Left lung (tissue), 10 donors: ENCODE data around the gene AFG1L. TPM values are rescaled to one million over a fixed set of nuclear protein-coding genes. Genes with fewer than 3 reads are reported as not detected.
"Not testable (repeated sequence)": the region's sequence is repeated elsewhere in the genome, so short reads cannot be mapped to it uniquely, and the experiment has no call there.

Experiments used
- ATAC-seq: fragments of 200-7000 bp; cut with Tn5 transposase; one replicate; pipeline ENCODE4 v1.9.1; 2020; ENCODE audit warnings: moderate library complexity
- DNase-seq, 4 donors: peaks; one replicate each; pipeline ENCODE4 v3.0.0-alpha.2; 2013 to 2020
- H3K27ac ChIP-seq, 2 donors: fragments of 200-600 bp; sonication (generic) in 1 of 2; one replicate each; pipeline versions ENCODE4 v1.5.0 to v1.8.0; 2020 to 2021
- H3K27me3 ChIP-seq, 2 donors: fragments of 200-600 bp; sonication (generic) in 1 of 2; one replicate each; pipeline versions ENCODE4 v1.5.0 to v1.8.0; 2020 to 2021
- H3K36me3 ChIP-seq, 2 donors: fragments of 200-600 bp; sonication (generic) in 1 of 2; one replicate each; pipeline versions ENCODE4 v1.5.0 to v1.8.0; 2020 to 2021
- H3K4me1 ChIP-seq, 2 donors: fragments of 200-600 bp; one replicate each; pipeline ENCODE4 v1.8.0; 2021
- H3K4me3 ChIP-seq, 2 donors: fragments of 200-600 bp; sonication (generic) in 1 of 2; one replicate each; pipeline versions ENCODE4 v1.5.0 to v1.8.0; 2020 to 2021; ENCODE audit warnings: mild to moderate bottlenecking in 1 of 2
- H3K9me3 ChIP-seq, 2 donors: fragments of 200-600 bp; sonication (generic) in 1 of 2; one replicate each; pipeline versions ENCODE4 v1.5.0 to v1.8.0; 2020 to 2021
- intact Hi-C, 2 donors: fragments of 100-400 bp; cut with DNase I; formaldehyde crosslinking; loops; one replicate each; pipeline versions ENCODE4 v1.11.2 to v1.14.2; 2022
- polyA plus RNA-seq, 6 donors: library from polyadenylated mRNA; unstranded; fragments of 120-200 nt; gene quantifications; one replicate each; pipeline ENCODE4 v1.2.1, GENCODE V29; 2013; ENCODE audit not compliant: insufficient read length in 6 of 6
- total RNA-seq, 2 donors: library from RNA; stranded (reverse); fragmentation: NEBNext Ultra II Directional; extraction: Animal tissue kit (Norgen Biotek cat#: 25700); gene quantifications; one replicate each; pipeline ENCODE4 v1.2.1, GENCODE V29; 2021
- TF ChIP-seq, protein P1 (sequence below), 2 donors: fragments of 200-600 bp; sonication (generic) in 1 of 2; IDR thresholded peaks; one replicate each; pipeline versions ENCODE4 v1.5.0 to v1.8.0; 2021; ENCODE audit warnings: antibody characterized with exemption in 2 of 2
- donor health status: DM: no; HTN: yes; CAD: no.
- donor health status: DM: no; HTN: no; CAD: no.

Gene AFG1L
- total and polyA plus RNA-seq, 8 donors, result 5.8 to 10.2 (median 7.7) TPM

DNA sequence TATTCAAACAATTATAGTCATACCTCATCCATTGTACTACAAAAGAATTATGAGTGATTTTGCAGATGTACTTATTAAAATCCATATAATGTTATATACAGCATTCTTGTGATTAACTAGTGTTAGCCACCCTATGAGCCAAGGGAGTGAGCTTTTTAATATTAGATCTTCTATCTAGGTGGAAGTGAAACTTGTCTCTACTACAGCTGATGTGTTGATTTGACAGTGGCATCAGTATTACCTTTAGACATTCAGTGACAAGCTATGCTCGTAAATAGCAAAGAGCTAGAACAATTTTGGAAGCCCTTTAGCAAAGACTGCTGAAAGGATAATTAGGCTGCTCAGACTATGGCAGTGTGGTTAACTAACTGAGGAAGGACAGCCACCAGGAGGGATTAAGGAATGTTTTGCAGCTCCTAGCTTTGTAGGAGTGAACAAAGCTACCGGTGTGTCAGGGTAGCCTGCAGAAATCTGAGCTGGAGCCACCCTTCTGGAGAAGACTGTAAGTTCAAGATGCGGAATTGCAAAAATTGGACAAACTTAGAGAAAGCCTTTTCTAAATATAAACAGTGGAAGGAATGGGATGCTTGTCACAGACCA, 73.7 kb downstream of the AFG1L start:
- intact Hi-C loops, result no loop called here
- H3K4me1 ChIP-seq, result peaks cover 0 to 4% of the 10 kb centered on the region in 2 donors
- no peaks in the 10 kb centered on the region for H3K27me3 ChIP-seq
- ATAC-seq (no peak), DNase-seq (no peak)
- TF ChIP-seq, protein P1, sequence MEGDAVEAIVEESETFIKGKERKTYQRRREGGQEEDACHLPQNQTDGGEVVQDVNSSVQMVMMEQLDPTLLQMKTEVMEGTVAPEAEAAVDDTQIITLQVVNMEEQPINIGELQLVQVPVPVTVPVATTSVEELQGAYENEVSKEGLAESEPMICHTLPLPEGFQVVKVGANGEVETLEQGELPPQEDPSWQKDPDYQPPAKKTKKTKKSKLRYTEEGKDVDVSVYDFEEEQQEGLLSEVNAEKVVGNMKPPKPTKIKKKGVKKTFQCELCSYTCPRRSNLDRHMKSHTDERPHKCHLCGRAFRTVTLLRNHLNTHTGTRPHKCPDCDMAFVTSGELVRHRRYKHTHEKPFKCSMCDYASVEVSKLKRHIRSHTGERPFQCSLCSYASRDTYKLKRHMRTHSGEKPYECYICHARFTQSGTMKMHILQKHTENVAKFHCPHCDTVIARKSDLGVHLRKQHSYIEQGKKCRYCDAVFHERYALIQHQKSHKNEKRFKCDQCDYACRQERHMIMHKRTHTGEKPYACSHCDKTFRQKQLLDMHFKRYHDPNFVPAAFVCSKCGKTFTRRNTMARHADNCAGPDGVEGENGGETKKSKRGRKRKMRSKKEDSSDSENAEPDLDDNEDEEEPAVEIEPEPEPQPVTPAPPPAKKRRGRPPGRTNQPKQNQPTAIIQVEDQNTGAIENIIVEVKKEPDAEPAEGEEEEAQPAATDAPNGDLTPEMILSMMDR (IDR thresholded peaks at IDR 0.05), result no peak
- no peaks in the 10 kb centered on the region for H3K9me3 ChIP-seq
- H3K27ac ChIP-seq, result no peak overlapping the region
- no peaks in the 10 kb centered on the region for H3K36me3 ChIP-seq
- no peak overlapping the region for H3K4me3 ChIP-seq

DNA sequence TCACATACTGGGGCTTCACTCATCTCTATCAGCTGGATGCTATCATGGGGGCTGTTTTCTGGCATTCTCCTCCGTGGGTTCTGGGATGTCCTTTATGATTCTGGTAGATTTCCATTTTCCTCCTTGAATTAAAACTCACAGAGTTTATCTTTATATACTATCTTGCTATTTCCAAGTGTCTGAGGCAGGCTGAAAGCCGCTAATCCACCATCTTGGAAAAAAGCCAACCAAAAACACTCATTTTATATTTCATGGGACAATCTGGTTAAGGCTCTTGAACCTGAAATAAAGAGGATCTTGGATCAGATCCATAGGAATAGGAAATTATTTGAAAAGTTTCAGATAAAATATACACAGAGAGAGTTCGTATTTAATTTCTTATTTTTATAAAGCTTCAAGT, 86.0 kb downstream of the AFG1L start:
- Histone ChIP-seq H3K4me1 (no peaks in the 10 kb centered on the region), H3K27ac (no peak overlapping the region), H3K27me3 (no peaks in the 10 kb centered on the region), H3K36me3 (no peaks in the 10 kb centered on the region), H3K9me3 (no peaks in the 10 kb centered on the region), H3K4me3 (no peak overlapping the region)
- TF ChIP-seq, protein P1 (IDR thresholded peaks at IDR 0.05), result no peak
- no peak for ATAC-seq
- no peak for DNase-seq
- intact Hi-C loops, result no loop called here

DNA sequence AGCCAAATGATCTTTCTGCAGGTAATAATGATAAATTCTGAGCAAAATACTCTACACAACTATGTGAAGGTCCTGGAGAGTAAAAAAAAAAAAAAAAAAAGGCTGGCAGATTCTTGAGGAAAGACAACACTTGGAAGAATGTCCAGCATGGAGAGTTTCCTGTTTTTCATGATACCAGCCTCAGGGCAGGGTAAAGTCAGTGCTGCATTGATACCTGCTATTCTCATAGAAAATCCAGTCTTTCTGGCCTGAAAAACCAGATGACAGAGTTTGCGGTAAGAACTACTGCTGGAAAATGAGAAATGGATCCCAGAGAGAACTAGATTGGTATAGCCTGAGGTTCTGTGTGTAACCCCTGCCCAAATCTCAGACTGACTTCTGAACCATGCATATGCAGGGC, 89.1 kb downstream of the AFG1L start:
- Histone ChIP-seq H3K4me1 (no peaks in the 10 kb centered on the region), H3K4me3 (no peak overlapping the region), H3K9me3 (no peaks in the 10 kb centered on the region), H3K27ac (no peak overlapping the region), H3K36me3 (no peaks in the 10 kb centered on the region), H3K27me3 (no peaks in the 10 kb centered on the region)
- intact Hi-C loops, result no loop called here
- TF ChIP-seq, protein P1 (IDR thresholded peaks at IDR 0.05), result no peak
- ATAC-seq, result no peak
- no peak for DNase-seq

DNA sequence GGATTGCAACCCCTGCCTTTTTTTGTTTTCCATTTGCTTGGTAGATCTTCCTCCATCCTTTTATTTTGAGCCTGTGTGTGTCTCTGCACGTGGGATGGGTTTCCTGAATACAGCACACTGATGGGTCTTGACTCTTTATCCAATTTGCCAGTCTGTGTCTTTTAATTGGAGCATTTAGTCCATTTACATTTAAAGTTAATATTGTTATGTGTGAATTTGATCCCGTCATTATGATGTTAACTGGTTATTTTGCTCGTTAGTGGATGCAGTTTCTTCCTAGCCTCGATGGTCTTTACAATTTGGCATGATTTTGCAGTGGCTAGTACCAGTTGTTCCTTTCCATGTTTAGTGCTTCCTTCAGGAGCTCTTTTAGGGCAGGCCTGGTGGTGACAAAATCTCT, 94.3 kb downstream of the AFG1L start:
- H3K36me3 ChIP-seq, H3K9me3 ChIP-seq, intact Hi-C loops, H3K4me1 ChIP-seq, ATAC-seq, H3K27me3 ChIP-seq, H3K4me3 ChIP-seq, DNase-seq, H3K27ac ChIP-seq: not testable (repeated sequence)

DNA sequence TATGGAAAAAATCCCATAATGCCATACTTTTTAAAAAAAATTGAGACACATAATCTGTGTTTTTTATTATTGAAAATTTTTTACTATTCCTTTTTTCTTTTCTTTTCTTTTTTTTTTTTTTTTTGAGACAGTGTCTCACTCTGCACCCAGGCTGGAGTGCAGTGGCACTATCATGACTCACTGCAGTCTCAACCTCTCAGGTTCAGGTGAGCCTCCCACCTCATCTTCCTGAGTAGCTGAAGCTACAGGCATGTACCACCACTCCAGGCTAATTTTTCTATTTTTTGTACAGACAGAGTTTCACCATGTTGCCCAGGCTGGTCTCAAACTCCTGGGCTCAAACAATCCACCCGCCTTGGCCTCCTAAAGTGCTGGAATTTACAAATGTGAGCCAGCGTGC, 100.4 kb downstream of the AFG1L start:
- Histone ChIP-seq H3K9me3 (no peaks in the 10 kb centered on the region), H3K4me3 (no peak overlapping the region), H3K4me1 (no peaks in the 10 kb centered on the region), H3K27ac (no peak overlapping the region), H3K36me3 (no peaks in the 10 kb centered on the region), H3K27me3 (no peaks in the 10 kb centered on the region)
- ATAC-seq (no peak), DNase-seq (no peak)
- TF ChIP-seq, protein P1 (IDR thresholded peaks at IDR 0.05), result no peak
- intact Hi-C loops, result no loop called here

DNA sequence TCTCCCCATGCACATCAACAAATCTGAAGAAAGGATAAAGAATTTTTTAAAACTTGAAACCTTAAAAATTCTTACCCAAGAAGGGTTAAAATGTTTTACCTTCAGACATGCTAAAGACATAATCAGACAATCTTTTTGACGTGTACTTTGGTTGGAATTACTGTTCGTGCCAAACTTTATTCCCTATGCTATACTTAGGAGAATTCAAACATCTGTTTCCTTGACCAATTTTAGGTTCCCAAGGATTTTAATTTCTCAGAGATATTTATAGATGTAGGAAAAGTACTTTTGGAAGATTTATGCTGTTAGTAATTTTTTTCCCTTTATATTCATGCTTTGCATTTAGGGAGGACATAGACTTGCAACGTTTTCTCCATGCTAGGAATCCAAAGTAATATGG, 108.4 kb downstream of the AFG1L start:
- ATAC-seq (no peak), DNase-seq (no peak)
- no peak overlapping the region for H3K27ac ChIP-seq
- H3K4me3 ChIP-seq, result no peak overlapping the region
- no peaks in the 10 kb centered on the region for H3K27me3 ChIP-seq
- H3K4me1 ChIP-seq, result no peaks in the 10 kb centered on the region
- peaks cover 0 to 2% of the 10 kb centered on the region in 2 donors for H3K9me3 ChIP-seq
- TF ChIP-seq, protein P1 (IDR thresholded peaks at IDR 0.05), result no peak
- intact Hi-C loops, result no loop called here
- H3K36me3 ChIP-seq, result no peaks in the 10 kb centered on the region
